ENCODE data around the gene SPATA24. TPM values are rescaled to one million over a fixed set of nuclear protein-coding genes. Genes with fewer than 3 reads are reported as not detected.
"Not testable (repeated sequence)": the region's sequence is repeated elsewhere in the genome, so short reads cannot be mapped to it uniquely, and the experiment has no call there.

The SPATA24 gene
- total RNA-seq, 2 donors from 2014 or later: 5.6 to 9.2 TPM

GRCh38 chr5:139410121-139410992 is 6.5 kb upstream of the SPATA24 start:
- H3K4me1 Mint-ChIP-seq: peaks cover 31% of the 10 kb centered on the region
- ATAC-seq (replicated peaks): no peak
- no peaks in the 10 kb centered on the region for H3K27me3 Mint-ChIP-seq
- no peak overlapping the region for H3K27ac Mint-ChIP-seq
- H3K4me3 Mint-ChIP-seq: no peak overlapping the region
- no peaks in the 10 kb centered on the region for H3K9me3 Mint-ChIP-seq
- H3K36me3 Mint-ChIP-seq (ENCODE audit: low read depth): peaks cover 37% of the 10 kb centered on the region

GRCh38 chr5:139409116-139409515 is 5.2 kb upstream of the SPATA24 start:
- ATAC-seq (replicated peaks); H3K27ac Mint-ChIP-seq; H3K4me3 Mint-ChIP-seq; H3K9me3 Mint-ChIP-seq; H3K27me3 Mint-ChIP-seq: not testable (repeated sequence)
- Mint-ChIP-seq H3K36me3 (ENCODE audit: low read depth) (peaks cover 25% of the 10 kb centered on the region), H3K4me1 (peaks cover 27% of the 10 kb centered on the region)

GRCh38 chr5:139408191-139408590 is 4.3 kb upstream of the SPATA24 start:
- Mint-ChIP-seq H3K27ac (no peak overlapping the region), H3K4me1 (peaks cover 26% of the 10 kb centered on the region), H3K9me3 (no peaks in the 10 kb centered on the region), H3K4me3 (no peak overlapping the region), H3K36me3 (ENCODE audit: low read depth) (peaks cover 16% of the 10 kb centered on the region), H3K27me3 (no peaks in the 10 kb centered on the region)
- ATAC-seq (replicated peaks): no peak

- no peaks in the 10 kb centered on the region for H3K9me3 Mint-ChIP-seq
- peaks cover 9% of the 10 kb centered on the region for H3K36me3 Mint-ChIP-seq (ENCODE audit: low read depth)
These were observed 3.6 kb upstream of the SPATA24 start for GRCh38 chr5:139407517-139407916.

GRCh38 chr5:139406963-139407362 is 3.1 kb upstream of the SPATA24 start:
- Mint-ChIP-seq H3K9me3 (no peaks in the 10 kb centered on the region), H3K36me3 (ENCODE audit: low read depth) (peaks cover 3% of the 10 kb centered on the region), H3K27me3 (no peaks in the 10 kb centered on the region), H3K4me3 (no peak overlapping the region), H3K4me1 (peaks cover 28% of the 10 kb centered on the region), H3K27ac (no peak overlapping the region)
- no peak for ATAC-seq (replicated peaks)

More at GRCh38 chr5:139407517-139407916, 3.6 kb upstream of the SPATA24 start:
- ATAC-seq (replicated peaks): no peak
- Mint-ChIP-seq H3K27me3 (no peaks in the 10 kb centered on the region), H3K27ac (no peak overlapping the region), H3K4me3 (no peak overlapping the region), H3K4me1 (peaks cover 27% of the 10 kb centered on the region)

GRCh38 chr5:139404484-139404840 is 573 bp upstream of the SPATA24 start:
- no peak for ATAC-seq (replicated peaks)
- Mint-ChIP-seq H3K9me3 (no peaks in the 10 kb centered on the region), H3K4me3 (peak overlapping the region; percentile 87)

GRCh38 chr5:139403418-139403786 is 487 bp downstream of the SPATA24 start:
- peaks cover 9% of the 10 kb centered on the region for H3K36me3 Mint-ChIP-seq (ENCODE audit: low read depth)
- peak overlapping the region; percentile 87 for H3K4me3 Mint-ChIP-seq
- no peak for ATAC-seq (replicated peaks)
- peaks cover 36% of the 10 kb centered on the region for H3K4me1 Mint-ChIP-seq
- H3K9me3 Mint-ChIP-seq: no peaks in the 10 kb centered on the region
- peak overlapping the region; percentile 96 for H3K27ac Mint-ChIP-seq
- no peaks in the 10 kb centered on the region for H3K27me3 Mint-ChIP-seq

More at GRCh38 chr5:139404484-139404840, 573 bp upstream of the SPATA24 start:
- peak overlapping the region; percentile 96 for H3K27ac Mint-ChIP-seq
- no peaks in the 10 kb centered on the region for H3K27me3 Mint-ChIP-seq
- H3K36me3 Mint-ChIP-seq (ENCODE audit: low read depth): peaks cover 3% of the 10 kb centered on the region
- peaks cover 31% of the 10 kb centered on the region for H3K4me1 Mint-ChIP-seq

GRCh38 chr5:139402561-139403158 is 1.2 kb downstream of the SPATA24 start:
- Mint-ChIP-seq H3K27me3 (no peaks in the 10 kb centered on the region), H3K4me1 (peaks cover 34% of the 10 kb centered on the region), H3K27ac (peak overlapping the region; percentile 96), H3K4me3 (peak overlapping the region; percentile 87), H3K36me3 (ENCODE audit: low read depth) (peaks cover 14% of the 10 kb centered on the region), H3K9me3 (no peaks in the 10 kb centered on the region)
- ATAC-seq (replicated peaks): no peak

- no peaks in the 10 kb centered on the region for H3K9me3 Mint-ChIP-seq
- H3K27ac Mint-ChIP-seq: no peak overlapping the region
- no peak overlapping the region for H3K4me3 Mint-ChIP-seq
- ATAC-seq (replicated peaks): no peak
- H3K36me3 Mint-ChIP-seq (ENCODE audit: low read depth): peaks cover 20% of the 10 kb centered on the region
- no peaks in the 10 kb centered on the region for H3K27me3 Mint-ChIP-seq
- peaks cover 34% of the 10 kb centered on the region for H3K4me1 Mint-ChIP-seq
These were observed 2.3 kb downstream of the SPATA24 start for GRCh38 chr5:139401546-139401945.

GRCh38 chr5:139399501-139400121 is 4.3 kb downstream of the SPATA24 start:
- no peak for ATAC-seq (replicated peaks)
- H3K4me1 Mint-ChIP-seq: peaks cover 38% of the 10 kb centered on the region
- peak overlapping the region; percentile 30 for H3K4me3 Mint-ChIP-seq
- no peaks in the 10 kb centered on the region for H3K27me3 Mint-ChIP-seq
- H3K27ac Mint-ChIP-seq: peak overlapping the region; percentile 78
- no peaks in the 10 kb centered on the region for H3K9me3 Mint-ChIP-seq
- peaks cover 36% of the 10 kb centered on the region for H3K36me3 Mint-ChIP-seq (ENCODE audit: low read depth)

GRCh38 chr5:139397921-139398320 is 6.0 kb downstream of the SPATA24 start:
- Mint-ChIP-seq H3K4me1 (peaks cover 24% of the 10 kb centered on the region), H3K27me3 (no peaks in the 10 kb centered on the region), H3K4me3 (no peak overlapping the region), H3K36me3 (ENCODE audit: low read depth) (peaks cover 49% of the 10 kb centered on the region), H3K9me3 (no peaks in the 10 kb centered on the region), H3K27ac (peak overlapping the region; percentile 26)
- no peak for ATAC-seq (replicated peaks)

GRCh38 chr5:139396691-139397090 is 7.2 kb downstream of the SPATA24 start:
- no peaks in the 10 kb centered on the region for H3K9me3 Mint-ChIP-seq
- peak overlapping the region; percentile 59 for H3K4me3 Mint-ChIP-seq
- peaks cover 57% of the 10 kb centered on the region for H3K36me3 Mint-ChIP-seq (ENCODE audit: low read depth)
- no peaks in the 10 kb centered on the region for H3K27me3 Mint-ChIP-seq
- H3K4me1 Mint-ChIP-seq: peaks cover 22% of the 10 kb centered on the region
- no peak for ATAC-seq (replicated peaks)
- peak overlapping the region; percentile 26 for H3K27ac Mint-ChIP-seq

GRCh38 chr5:139395844-139396640 is 7.8 kb downstream of the SPATA24 start:
- H3K9me3 Mint-ChIP-seq: no peaks in the 10 kb centered on the region
- no peak for ATAC-seq (replicated peaks)
- peaks cover 64% of the 10 kb centered on the region for H3K36me3 Mint-ChIP-seq (ENCODE audit: low read depth)
- H3K4me1 Mint-ChIP-seq: peaks cover 28% of the 10 kb centered on the region
- no peak overlapping the region for H3K27ac Mint-ChIP-seq
- peak overlapping the region; percentile 59 for H3K4me3 Mint-ChIP-seq
- H3K27me3 Mint-ChIP-seq: no peaks in the 10 kb centered on the region
